Measurements from ENCODE around the gene KLHL17. TPM values are rescaled to one million over a fixed set of nuclear protein-coding genes. Genes with fewer than 3 reads are reported as not detected.
A peak's percentile ranks its signal among the peaks of the same experiment; 100 is the strongest.

The KLHL17 gene
- total and polyA plus RNA-seq, 2 experiments from 2014 or later = 5.5 to 19.2 TPM

DNA sequence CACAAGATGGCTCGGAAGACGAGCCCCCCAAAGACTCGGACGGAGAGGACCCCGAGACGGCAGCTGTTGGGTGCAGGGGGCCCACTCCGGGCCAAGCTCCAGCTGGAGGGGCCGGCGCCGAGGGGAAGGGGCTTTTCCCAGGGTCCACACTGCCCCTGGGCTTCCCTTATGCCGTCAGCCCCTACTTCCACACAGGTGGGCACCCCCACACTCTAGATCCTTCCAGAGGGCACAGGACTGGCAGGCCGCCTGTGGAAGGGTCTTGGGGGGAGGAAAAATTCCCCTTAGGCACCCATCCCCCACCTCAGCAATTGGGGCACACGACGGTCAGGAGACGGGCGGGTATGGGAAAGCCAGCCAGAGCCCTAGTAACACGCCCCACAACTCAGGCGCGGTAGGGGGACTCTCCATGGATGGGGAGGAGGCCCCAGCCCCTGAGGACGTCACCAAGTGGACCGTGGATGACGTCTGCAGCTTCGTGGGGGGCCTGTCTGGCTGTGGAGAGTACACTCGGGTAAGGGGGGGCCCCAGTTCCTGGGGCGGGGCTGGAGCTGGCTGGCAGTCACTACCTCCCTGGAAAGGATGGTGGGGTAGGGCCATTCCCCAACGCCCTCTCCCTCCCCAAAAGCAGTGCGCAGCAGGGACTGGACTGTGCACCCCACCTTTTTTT, 17.4 kb upstream of the KLHL17 start:
- Histone ChIP-seq H3K9me2 (ENCODE audit: insufficient read depth) (no peaks in the 10 kb centered on the region), H3K4me3 (no peak overlapping the region), H3K4me1 (ENCODE audit: insufficient read depth) (peaks cover 23% of the 10 kb centered on the region; the same call in 1 of the 2 replicates), H4K20me1 (ENCODE audit: insufficient read depth) (no peaks in the 10 kb centered on the region), H3K27me3 (replicated peaks; ENCODE audit: insufficient read depth) (no peaks in the 10 kb centered on the region), H3K36me3 (ENCODE audit: low read depth) (no peaks in the 10 kb centered on the region), H3F3A (ENCODE audit: insufficient read depth) (peaks cover 16% of the 10 kb centered on the region; the same call in 1 of the 2 replicates), H3K9ac (peak overlapping the region; percentile 70; the same call in 1 of the 2 replicates), H3K9me3 (ENCODE audit: low read depth) (no peaks in the 10 kb centered on the region), H3K79me2 (ENCODE audit: insufficient read depth) (no peaks in the 10 kb centered on the region), H2AFZ (no peak overlapping the region), H3K4me2 (ENCODE audit: unreplicated experiment) (no peak overlapping the region), H3K27ac (peak overlapping the region; percentile 73)
- TF ChIP-seq EZH2 (IDR thresholded peaks at IDR 0.05; ENCODE audit: insufficient read depth, poor library complexity, severe bottlenecking) = no peak
- in situ Hi-C loops (cut with MboI) = no loop called here
- peak; percentile 47 for DNase-seq
- WGBS, 2 experiments (ENCODE audit: low coverage in 1 of 2, low lambda C conversion rate in 2 of 2, missing lambda C conversion rate in 2 of 2) = 47 to 49% methylated on average over 27 of the region's 27 CpGs

GRCh38 chr1:943545-944340, 16.6 kb upstream of the KLHL17 start:
- H3K79me2 ChIP-seq (ENCODE audit: insufficient read depth) = no peaks in the 10 kb centered on the region
- 95 to 96% methylated on average over 26 to 27 of the region's 27 CpGs for WGBS, 2 experiments (ENCODE audit: low coverage in 1 of 2, low lambda C conversion rate in 2 of 2, missing lambda C conversion rate in 2 of 2)
- in situ Hi-C loops (cut with MboI) = no loop called here
- no peak overlapping the region for H3K4me3 ChIP-seq
- H3K4me1 ChIP-seq (ENCODE audit: insufficient read depth) = peaks cover 16% of the 10 kb centered on the region; the same call in 1 of the 2 replicates
- no peaks in the 10 kb centered on the region for H3K36me3 ChIP-seq (ENCODE audit: low read depth)
- H3K27ac ChIP-seq = no peak overlapping the region
- no peak overlapping the region for H3K4me2 ChIP-seq (ENCODE audit: unreplicated experiment)
- H3K9me2 ChIP-seq (ENCODE audit: insufficient read depth) = no peaks in the 10 kb centered on the region
- DNase-seq = no peak
- H2AFZ ChIP-seq = no peak overlapping the region
- no peaks in the 10 kb centered on the region for H3K27me3 ChIP-seq (replicated peaks; ENCODE audit: insufficient read depth)
- H3K9me3 ChIP-seq (ENCODE audit: low read depth) = no peaks in the 10 kb centered on the region
- H4K20me1 ChIP-seq (ENCODE audit: insufficient read depth) = no peaks in the 10 kb centered on the region
- TF ChIP-seq EZH2phosphoT487 (IDR thresholded peaks at IDR 0.05; ENCODE audit: insufficient read depth, low read depth) (no peak), EZH2 (IDR thresholded peaks at IDR 0.05; ENCODE audit: insufficient read depth, poor library complexity, severe bottlenecking) (no peak)
- H3F3A ChIP-seq (ENCODE audit: insufficient read depth) = peaks cover 16% of the 10 kb centered on the region; the same call in 1 of the 2 replicates
- no peak overlapping the region for H3K9ac ChIP-seq

- no peak overlapping the region for H3K9ac ChIP-seq
- no peak for TF ChIP-seq EZH2phosphoT487 (IDR thresholded peaks at IDR 0.05; ENCODE audit: insufficient read depth, low read depth)
- TF ChIP-seq EZH2 (IDR thresholded peaks at IDR 0.05; ENCODE audit: insufficient read depth, poor library complexity, severe bottlenecking) = no peak
- H3K27ac ChIP-seq = no peak overlapping the region
- no peak overlapping the region for H3K4me3 ChIP-seq
- H3F3A ChIP-seq (ENCODE audit: insufficient read depth) = peaks cover 16% of the 10 kb centered on the region; the same call in 1 of the 2 replicates
- no peaks in the 10 kb centered on the region for H4K20me1 ChIP-seq (ENCODE audit: insufficient read depth)
- peak; percentile 27 for DNase-seq
- no peaks in the 10 kb centered on the region for H3K36me3 ChIP-seq (ENCODE audit: low read depth)
- in situ Hi-C loops (cut with MboI) = no loop called here
- WGBS, 2 experiments (ENCODE audit: low coverage in 1 of 2, low lambda C conversion rate in 2 of 2, missing lambda C conversion rate in 2 of 2) = 55 to 58% methylated on average over 24 to 28 of the region's 28 CpGs
- H3K4me1 ChIP-seq (ENCODE audit: insufficient read depth) = peaks cover 15% of the 10 kb centered on the region; the same call in 1 of the 2 replicates
- no peaks in the 10 kb centered on the region for H3K9me2 ChIP-seq (ENCODE audit: insufficient read depth)
- H3K9me3 ChIP-seq (ENCODE audit: low read depth) = no peaks in the 10 kb centered on the region
- H3K27me3 ChIP-seq (replicated peaks; ENCODE audit: insufficient read depth) = no peaks in the 10 kb centered on the region
- H3K4me2 ChIP-seq (ENCODE audit: unreplicated experiment) = no peak overlapping the region
- H3K79me2 ChIP-seq (ENCODE audit: insufficient read depth) = no peaks in the 10 kb centered on the region
- H2AFZ ChIP-seq = no peak overlapping the region
Observed at GRCh38 chr1:944341-945325, 15.8 kb upstream of the KLHL17 start.

Data from GM23248 (cell line).